Cardiac fibroblast (primary cell): ENCODE results near the gene ART3.

ENCODE experiments used
- DNase-seq, 2 donors: peaks; one replicate each; pipeline versions ENCODE4 v3.0.0 to v3.0.0-alpha.2; 2010; ENCODE audit warnings: low read depth in 2 of 2
- H3K4me3 ChIP-seq, 2 donors: replicated peaks in 1 of 2; 1 replicate in 1 of 2; 2 replicates in 1 of 2; pipeline ENCODE4 v1.5.1; 2011; ENCODE audit warnings: low read depth in 2 of 2, low read length in 2 of 2, mild to moderate bottlenecking in 2 of 2, moderate library complexity in 1 of 2
- CTCF ChIP-seq: IDR thresholded peaks from one replicate; pipeline ENCODE4 v1.5.1; 2011; ENCODE audit warnings: low read depth, mild to moderate bottlenecking, low read length, inconsistent platforms

The ART3 gene

GRCh38 chr4:76061421-76061820 is 13.1 kb upstream of the ART3 start:
- TF ChIP-seq CTCF, result no peak
- DNase-seq, result no peak
- H3K4me3 ChIP-seq, result no peak overlapping the region

GRCh38 chr4:76061982-76062381 is 12.5 kb upstream of the ART3 start:
- no peak for DNase-seq
- H3K4me3 ChIP-seq, result no peak overlapping the region
- TF ChIP-seq CTCF, result no peak

- TF ChIP-seq CTCF, result no peak
- no peak overlapping the region for H3K4me3 ChIP-seq
- DNase-seq, result no peak
These were observed 8.0 kb upstream of the ART3 start for GRCh38 chr4:76066546-76066945.

GRCh38 chr4:76067652-76068286 is 6.7 kb upstream of the ART3 start:
- DNase-seq, result peak; percentile 84 to 86
- peak; percentile 84 for TF ChIP-seq CTCF

GRCh38 chr4:76072760-76073159 is 1.7 kb upstream of the ART3 start:
- no peak overlapping the region for H3K4me3 ChIP-seq
- no peak for DNase-seq
- TF ChIP-seq CTCF, result no peak

More at GRCh38 chr4:76067652-76068286, 6.7 kb upstream of the ART3 start:
- no peak overlapping the region for H3K4me3 ChIP-seq

GRCh38 chr4:76074993-76075600 is 588 bp downstream of the ART3 start:
- no peak for TF ChIP-seq CTCF
- DNase-seq, result no peak
- no peak overlapping the region for H3K4me3 ChIP-seq

GRCh38 chr4:76078033-76078613 is 3.6 kb downstream of the ART3 start:
- TF ChIP-seq CTCF, result no peak
- DNase-seq, result peak; percentile 23 to 24
- no peak overlapping the region for H3K4me3 ChIP-seq
